Progenitor cell of endocrine pancreas (in vitro differentiated cells): ENCODE results near the gene TPI1. TPM values are rescaled to one million over a fixed set of nuclear protein-coding genes. Genes with fewer than 3 reads are reported as not detected.
"Not testable (repeated sequence)": the region's sequence is repeated elsewhere in the genome, so short reads cannot be mapped to it uniquely, and the experiment has no call there.

ENCODE experiments used
- DNase-seq: peaks from one replicate; pipeline ENCODE4 v3.0.0; 2021; ENCODE audit warnings: low spot score; ENCODE audit not compliant: unreplicated experiment
- H3K27ac Mint-ChIP-seq: 2 replicates; pipeline ENCODE4 v1.8.0; 2021; ENCODE audit warnings: mild to moderate bottlenecking, moderate library complexity, mixed read lengths
- H3K27me3 Mint-ChIP-seq: 2 replicates; pipeline ENCODE4 v1.8.0; 2021; ENCODE audit warnings: mixed read lengths
- H3K36me3 Mint-ChIP-seq: 2 replicates; pipeline ENCODE4 v1.8.0; 2022; ENCODE audit warnings: mixed read lengths; ENCODE audit not compliant: insufficient read depth
- H3K4me1 Mint-ChIP-seq: 2 replicates; pipeline ENCODE4 v1.8.0; 2021; ENCODE audit warnings: low read depth, mixed read lengths
- H3K4me3 Mint-ChIP-seq: 2 replicates; pipeline ENCODE4 v1.8.0; 2021; ENCODE audit warnings: low read depth, mild to moderate bottlenecking, moderate library complexity, mixed read lengths
- H3K9me3 Mint-ChIP-seq: 2 replicates; pipeline ENCODE4 v1.8.0; 2021; ENCODE audit warnings: low read depth, mixed read lengths
- total RNA-seq: library from RNA; stranded (reverse); gene quantifications from 2 replicates; pipeline ENCODE4 v1.2.1, GENCODE V29; 2021
- TF ChIP-seq, protein P1 (sequence below): fragments of 200-600 bp; sonication (generic); IDR thresholded peaks from one replicate; pipeline ENCODE4 v1.5.0; 2021; ENCODE audit warnings: antibody characterized with exemption, mild to moderate bottlenecking; ENCODE audit not compliant: unreplicated experiment

TPI1 gene
- total RNA-seq, 1 donor from 2014 or later = 498 TPM

DNA sequence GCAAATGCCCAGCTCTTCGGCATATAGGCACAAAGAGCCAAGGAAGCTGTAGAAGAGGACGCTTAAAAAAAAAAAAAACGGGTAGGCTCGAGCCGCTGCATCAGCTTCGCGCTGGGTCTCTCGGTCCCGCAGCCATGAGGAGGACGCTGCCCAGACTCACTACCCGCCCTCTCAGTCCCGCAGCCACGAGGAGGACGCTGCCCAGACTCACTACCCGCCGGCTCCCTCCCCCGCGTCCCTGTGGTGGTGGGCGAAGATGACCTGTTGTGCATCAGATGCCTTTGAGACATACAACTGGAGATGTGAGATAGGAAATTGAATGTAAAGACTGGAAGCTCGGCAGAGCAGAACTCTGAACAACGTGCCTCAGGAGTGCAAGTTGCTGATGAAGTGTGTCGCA, 17.2 kb downstream of the TPI1 start:
- DNase-seq = no peak
- Mint-ChIP-seq H3K9me3 (no peaks in the 10 kb centered on the region), H3K27me3 (no peaks in the 10 kb centered on the region), H3K4me1 (peaks cover 34% of the 10 kb centered on the region), H3K27ac (peak overlapping the region; percentile 71), H3K36me3 (peaks cover 16% of the 10 kb centered on the region), H3K4me3 (no peak overlapping the region)
- TF ChIP-seq, protein P1, sequence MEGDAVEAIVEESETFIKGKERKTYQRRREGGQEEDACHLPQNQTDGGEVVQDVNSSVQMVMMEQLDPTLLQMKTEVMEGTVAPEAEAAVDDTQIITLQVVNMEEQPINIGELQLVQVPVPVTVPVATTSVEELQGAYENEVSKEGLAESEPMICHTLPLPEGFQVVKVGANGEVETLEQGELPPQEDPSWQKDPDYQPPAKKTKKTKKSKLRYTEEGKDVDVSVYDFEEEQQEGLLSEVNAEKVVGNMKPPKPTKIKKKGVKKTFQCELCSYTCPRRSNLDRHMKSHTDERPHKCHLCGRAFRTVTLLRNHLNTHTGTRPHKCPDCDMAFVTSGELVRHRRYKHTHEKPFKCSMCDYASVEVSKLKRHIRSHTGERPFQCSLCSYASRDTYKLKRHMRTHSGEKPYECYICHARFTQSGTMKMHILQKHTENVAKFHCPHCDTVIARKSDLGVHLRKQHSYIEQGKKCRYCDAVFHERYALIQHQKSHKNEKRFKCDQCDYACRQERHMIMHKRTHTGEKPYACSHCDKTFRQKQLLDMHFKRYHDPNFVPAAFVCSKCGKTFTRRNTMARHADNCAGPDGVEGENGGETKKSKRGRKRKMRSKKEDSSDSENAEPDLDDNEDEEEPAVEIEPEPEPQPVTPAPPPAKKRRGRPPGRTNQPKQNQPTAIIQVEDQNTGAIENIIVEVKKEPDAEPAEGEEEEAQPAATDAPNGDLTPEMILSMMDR = no peak

DNA sequence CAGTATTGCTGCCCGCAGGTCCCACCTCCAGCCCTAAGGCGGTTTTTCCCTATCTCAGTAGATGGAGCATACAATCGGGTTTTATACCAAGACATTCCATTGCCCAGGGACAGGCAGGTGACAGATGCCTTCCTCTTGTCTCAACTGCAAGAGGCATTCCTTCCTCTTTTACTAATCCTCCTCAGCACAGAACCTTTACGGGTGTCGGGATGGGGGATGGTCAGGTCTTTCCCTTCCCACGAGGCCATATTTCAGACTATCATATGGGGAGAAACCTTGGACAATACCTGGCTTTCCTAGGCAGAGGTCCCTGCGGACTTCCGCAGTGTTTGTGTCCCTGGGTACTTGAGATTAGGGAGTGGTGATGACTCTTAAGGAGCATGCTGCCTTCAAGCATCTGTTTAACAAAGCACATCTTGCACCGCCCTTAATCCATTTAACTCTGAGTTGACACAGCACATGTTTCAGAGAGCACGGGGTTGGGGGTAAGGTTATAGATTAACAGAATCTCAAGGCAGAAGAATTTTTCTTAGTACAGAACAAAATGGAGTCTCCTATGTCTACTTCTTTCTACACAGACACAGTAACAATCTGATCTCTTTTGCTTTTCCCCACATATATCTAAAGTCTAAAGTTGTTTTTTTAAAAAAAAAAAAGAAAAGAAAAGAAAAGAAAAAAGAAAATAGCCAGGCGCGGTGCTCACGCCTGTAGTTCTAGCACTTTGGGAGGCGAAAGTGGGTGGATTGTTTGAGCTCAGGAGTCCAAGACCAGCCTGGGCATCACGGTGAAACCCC, 19.1 kb downstream of the TPI1 start:
- Mint-ChIP-seq H3K36me3 (peaks cover 16% of the 10 kb centered on the region), H3K27ac (peak overlapping the region; percentile 100), H3K4me1 (peaks cover 34% of the 10 kb centered on the region), H3K4me3 (peak overlapping the region; percentile 61)
- H3K9me3 Mint-ChIP-seq, H3K27me3 Mint-ChIP-seq, DNase-seq: not testable (repeated sequence)

DNA sequence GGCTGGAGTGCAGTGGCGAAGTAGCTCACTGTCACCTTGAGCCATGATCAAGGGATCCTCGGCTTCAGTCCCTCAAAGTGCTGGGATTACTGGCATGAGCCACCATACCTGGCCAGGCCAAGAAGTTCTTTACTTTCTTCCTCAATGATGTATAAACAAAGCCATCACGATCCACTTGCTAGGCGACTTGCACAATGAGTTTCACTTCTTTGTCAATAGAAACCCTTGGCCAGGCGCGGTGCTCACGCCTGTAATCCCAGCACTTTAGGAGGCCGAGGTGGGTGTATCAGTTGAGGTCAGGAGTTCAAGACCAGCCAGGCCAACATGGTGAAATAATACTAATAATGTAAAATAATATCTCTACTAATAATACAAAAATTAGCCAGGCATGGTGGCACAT, 20.1 kb downstream of the TPI1 start:
- H3K27me3 Mint-ChIP-seq = no peaks in the 10 kb centered on the region
- no peaks in the 10 kb centered on the region for H3K9me3 Mint-ChIP-seq
- peaks cover 34% of the 10 kb centered on the region for H3K4me1 Mint-ChIP-seq
- H3K27ac Mint-ChIP-seq = peak overlapping the region; percentile 100
- H3K36me3 Mint-ChIP-seq = peaks cover 14% of the 10 kb centered on the region
- TF ChIP-seq, protein P1 = no peak
- no peak overlapping the region for H3K4me3 Mint-ChIP-seq
- DNase-seq = no peak

DNA sequence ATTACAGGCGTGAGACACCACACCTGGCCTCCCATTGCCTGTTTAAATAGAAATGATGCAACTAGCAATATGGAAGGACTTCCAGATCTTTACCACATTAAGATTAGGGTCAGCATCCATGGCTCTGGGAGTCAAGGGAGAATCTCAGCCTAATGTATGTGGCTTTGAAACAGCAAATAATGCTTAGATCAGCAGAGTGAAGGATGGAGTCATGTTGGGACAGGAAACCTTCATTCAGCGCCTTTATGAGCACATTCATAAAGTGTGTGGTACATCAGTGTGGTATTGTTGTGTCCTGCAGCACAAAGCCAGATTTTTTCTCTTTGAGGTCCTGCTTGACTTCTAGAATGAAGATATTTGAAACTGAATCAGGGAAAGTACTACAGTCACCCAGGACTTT, 21.0 kb downstream of the TPI1 start:
- H3K27ac Mint-ChIP-seq = peak overlapping the region; percentile 100
- H3K4me3 Mint-ChIP-seq = no peak overlapping the region
- H3K4me1 Mint-ChIP-seq = peaks cover 34% of the 10 kb centered on the region
- TF ChIP-seq, protein P1 = no peak
- no peaks in the 10 kb centered on the region for H3K9me3 Mint-ChIP-seq
- peaks cover 12% of the 10 kb centered on the region for H3K36me3 Mint-ChIP-seq
- H3K27me3 Mint-ChIP-seq = no peaks in the 10 kb centered on the region
- DNase-seq = no peak

DNA sequence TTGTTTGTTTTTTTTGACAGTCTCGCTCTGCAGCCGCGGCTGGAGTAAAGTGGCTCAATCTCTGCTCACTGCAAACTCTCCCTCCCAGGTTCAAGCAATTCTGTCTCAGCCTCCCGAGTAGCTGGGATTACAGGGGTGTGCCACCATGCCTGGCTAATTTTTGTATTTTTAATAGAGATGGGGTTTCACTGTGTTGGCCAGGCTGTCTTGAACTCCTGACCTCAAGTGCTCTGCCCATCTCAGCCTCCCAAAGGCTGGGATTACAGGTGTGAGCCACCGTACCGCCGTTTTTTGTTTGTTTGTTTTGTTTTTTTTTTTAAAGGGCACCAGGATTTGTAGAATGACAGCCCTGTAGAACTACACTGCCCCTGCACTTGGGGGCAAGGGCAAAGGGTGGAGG, 21.5 kb downstream of the TPI1 start:
- Mint-ChIP-seq H3K4me1 (peaks cover 34% of the 10 kb centered on the region), H3K36me3 (peaks cover 12% of the 10 kb centered on the region), H3K27ac (peak overlapping the region; percentile 100)
- H3K4me3 Mint-ChIP-seq, H3K9me3 Mint-ChIP-seq, H3K27me3 Mint-ChIP-seq, DNase-seq: not testable (repeated sequence)

DNA sequence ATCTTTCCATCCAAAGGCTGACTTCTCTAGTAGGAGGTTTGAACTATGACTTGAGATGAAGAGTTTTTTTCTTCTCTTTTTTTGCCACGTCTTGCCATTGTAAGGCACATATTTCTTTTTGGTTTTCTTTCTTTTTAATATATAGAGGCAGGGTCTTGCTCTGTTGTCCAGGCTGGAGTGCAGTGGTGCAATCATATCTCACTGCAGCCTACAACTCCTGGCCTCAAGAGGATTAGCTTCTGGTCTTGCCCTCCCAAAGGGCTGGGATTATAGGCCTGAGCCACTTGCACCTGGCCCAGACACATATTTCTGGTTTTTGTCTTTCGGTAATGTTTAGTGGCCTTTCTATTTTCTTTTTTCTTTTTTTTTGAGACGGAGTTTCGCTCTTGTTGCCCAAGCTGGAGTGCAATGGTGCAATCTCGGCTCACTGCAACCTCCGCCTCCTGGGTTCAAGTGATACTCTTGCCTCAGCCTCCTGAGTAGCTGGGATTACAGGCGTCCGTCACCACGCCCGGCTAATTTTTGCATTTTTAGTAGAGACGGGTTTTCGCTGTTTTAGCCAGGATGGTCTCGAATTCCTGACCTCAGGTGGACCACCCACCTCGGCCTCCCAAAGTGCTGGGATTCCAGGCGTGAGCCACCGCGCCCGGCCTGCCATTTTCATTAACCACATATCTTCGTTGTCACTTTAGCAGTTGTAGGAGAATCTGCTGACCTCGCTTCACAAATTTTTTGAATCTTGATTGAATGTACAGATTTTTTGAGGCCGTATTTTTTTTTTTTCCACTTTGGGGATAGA, 22.6 kb downstream of the TPI1 start:
- not testable (repeated sequence) for H3K27me3 Mint-ChIP-seq, H3K36me3 Mint-ChIP-seq, H3K9me3 Mint-ChIP-seq, DNase-seq
- H3K4me3 Mint-ChIP-seq = peak overlapping the region; percentile 70
- H3K27ac Mint-ChIP-seq = peak overlapping the region; percentile 97
- H3K4me1 Mint-ChIP-seq = peaks cover 33% of the 10 kb centered on the region
